HepG2 (cell line): Measurements from ENCODE around the gene EXOC6B. TPM values are rescaled to one million over a fixed set of nuclear protein-coding genes. Genes with fewer than 3 reads are reported as not detected.

Experiments used
- ATAC-seq: fragments of 200-7000 bp; cut with Tn5 transposase; 3 replicates; pipeline ENCODE4 v1.9.1; 2020; ENCODE audit warnings: mild to moderate bottlenecking, moderate library complexity
- BruUV-seq: library from RNA; stranded (reverse); fragments of 400-500 nt; replicated peaks from 2 replicates; lab custom pipeline; 2021; lab: Mats Ljungman, UMichigan
- CTCF ChIA-PET: fragments of 300-600 bp; formaldehyde crosslinking; extraction: SDS; loops from one replicate; lab custom pipeline; 2021; ENCODE audit warnings: low total read pairs, inconsistent platforms, low intra/inter-chr PET ratio; lab: Yijun Ruan, JAX
- POLR2A ChIA-PET: fragments of 350-600 bp; sonication (Branson Sonifier 250); formaldehyde crosslinking; loops from one replicate; lab custom pipeline; 2020; ENCODE audit warnings: antibody characterized with exemption, inconsistent platforms; lab: Yijun Ruan, JAX
- DNase-seq: peaks from one replicate; pipeline ENCODE4 v3.0.0-alpha.2; 2015; ENCODE audit warnings: low spot score
- FAIRE-seq: peaks from 3 replicates; lab custom pipeline; 2011; peaks lifted over from hg19 to GRCh38; lab: Jason Lieb, UNC
- H2AFZ ChIP-seq: one replicate; pipeline ENCODE4 v1.6.1; 2011; ENCODE audit warnings: low read length, inconsistent platforms
- H3K27ac ChIP-seq: fragments of 300-600 bp; 3 replicates; pipeline ENCODE4 v1.8.0; 2011; ENCODE audit warnings: mixed run types, mild to moderate bottlenecking, mixed read lengths, low read length, inconsistent platforms; ENCODE audit not compliant: insufficient read depth; ENCODE audit errors: extremely low read length
- H3K27me3 ChIP-seq, 2 experiments: fragments of 200-600 bp in 1 of 2; 2 replicates in 1 of 2; 3 replicates in 1 of 2; pipeline versions ENCODE4 v1.6.0 to v1.8.0; 2011; ENCODE audit warnings: low read length in 2 of 2, mild to moderate bottlenecking in 2 of 2, moderate library complexity in 2 of 2, inconsistent platforms in 1 of 2; ENCODE audit not compliant: insufficient read depth in 2 of 2, control insufficient read depth in 1 of 2
- H3K36me3 ChIP-seq, 2 experiments: fragments of 200-600 bp in 1 of 2; replicated peaks in 1 of 2; 2 replicates in 1 of 2; 3 replicates in 1 of 2; pipeline versions ENCODE4 v1.5.1 to v1.8.0; 2011; ENCODE audit warnings: low read length in 2 of 2, inconsistent platforms in 1 of 2; ENCODE audit not compliant: insufficient read depth in 2 of 2, control insufficient read depth in 1 of 2
- H3K4me1 ChIP-seq: 2 replicates; pipeline ENCODE4 v1.5.1; 2012; ENCODE audit warnings: low read length, inconsistent platforms; ENCODE audit not compliant: insufficient read depth
- H3K4me2 ChIP-seq: 2 replicates; pipeline ENCODE4 v1.6.0; 2011; ENCODE audit warnings: low read depth, low read length, inconsistent platforms
- H3K4me3 ChIP-seq, 3 experiments: fragments of 200-600 bp in 1 of 3; sonication (generic), shearing (Covaris generic) in 1 of 3; replicated peaks in 1 of 3; 2 replicates each; pipeline ENCODE4 v1.5.1; 2011 to 2016; ENCODE audit warnings: low read length in 3 of 3, inconsistent platforms in 2 of 3, low read depth in 2 of 3, mild to moderate bottlenecking in 2 of 3, control low read depth in 1 of 3, mixed read lengths in 1 of 3; ENCODE audit not compliant: insufficient read depth in 1 of 3
- H3K79me2 ChIP-seq: one replicate; pipeline ENCODE4 v1.6.1; 2011; ENCODE audit warnings: low read length, inconsistent platforms; ENCODE audit not compliant: insufficient read depth
- H3K9ac ChIP-seq: 2 replicates; pipeline ENCODE4 v1.6.0; 2011; ENCODE audit warnings: mild to moderate bottlenecking, low read depth, low read length, inconsistent platforms; ENCODE audit not compliant: insufficient read depth
- H3K9me3 ChIP-seq: 2 replicates; pipeline ENCODE4 v1.5.1; 2012; ENCODE audit warnings: mild to moderate bottlenecking, low read length
- H4K20me1 ChIP-seq: 2 replicates; pipeline ENCODE4 v1.6.0; 2011; ENCODE audit warnings: inconsistent platforms, mild to moderate bottlenecking, low read length, moderate library complexity; ENCODE audit not compliant: insufficient read depth
- MAFG ChIP-seq: sonication (generic); formaldehyde crosslinking; IDR thresholded peaks from 2 replicates; pipeline ENCODE4 v1.5.1; 2020; ENCODE audit warnings: mild to moderate bottlenecking, missing genetic modification reagents
- NBN ChIP-seq: fragments of 450-650 bp; conservative IDR thresholded peaks from 2 replicates; pipeline ENCODE4 v1.6.1; 2017
- ZNF253 ChIP-seq: sonication (generic); formaldehyde crosslinking; IDR thresholded peaks from 2 replicates; pipeline ENCODE4 v1.8.0; 2022; ENCODE audit warnings: mild to moderate bottlenecking, missing genetic modification reagents, borderline replicate concordance
- ZNF451 ChIP-seq: sonication (generic); formaldehyde crosslinking; IDR thresholded peaks from 2 replicates; pipeline ENCODE4 v1.5.0; 2020; ENCODE audit warnings: mild to moderate bottlenecking, missing genetic modification reagents
- ZNF460 ChIP-seq: sonication (generic); formaldehyde crosslinking; IDR thresholded peaks from 2 replicates; pipeline ENCODE4 v1.5.1; 2020; ENCODE audit warnings: missing genetic modification reagents, mild to moderate bottlenecking, borderline replicate concordance
- ZNF670 ChIP-seq: sonication (generic); formaldehyde crosslinking; IDR thresholded peaks from 2 replicates; pipeline ENCODE4 v1.8.0; 2022; ENCODE audit warnings: mild to moderate bottlenecking, missing genetic modification reagents, borderline replicate concordance
- WGBS: methylation state at CpG from one replicate; pipeline ENCODE4 v1.1.6; 2017; ENCODE audit warnings: low lambda C conversion rate; 5-methylcytosine and 5-hydroxymethylcytosine counted together
- in situ Hi-C: cut with HindIII; loops from 2 replicates; pipeline ENCODE4 v1.10.0; 2017; ENCODE audit warnings: low pct_unique_long_range_greater_than_20kb; ENCODE audit not compliant: extremely low pct_ligation_motif_present
- intact Hi-C: fragments of 100-400 bp; cut with micrococcal nuclease; formaldehyde crosslinking; loops from one replicate; pipeline ENCODE4 v1.10.0; 2022; ENCODE audit not compliant: unreplicated experiment
- polyA plus RNA-seq, 8 experiments: library from polyadenylated mRNA; depleted of rRNA in 3 of 8; stranded (reverse) in 7 of 8; unstranded in 1 of 8; fragments of >200 nt; fragmentation: Illumina TruSeq in 4 of 8; extraction: Trizol in 4 of 8; gene quantifications; 2 replicates each; pipeline versions ENCODE4 v1.2.1 to v1.2.3, GENCODE V29; 2011 to 2016; ENCODE audit warnings: low read depth in 4 of 8, missing spikeins in 1 of 8, mixed read lengths in 1 of 8; ENCODE audit not compliant: insufficient read depth in 1 of 8
- total RNA-seq, 5 experiments: library from RNA; depleted of rRNA; stranded (reverse); fragments of >200 nt; fragmentation: Illumina TruSeq; extraction: Trizol; gene quantifications; 2 replicates each; pipeline ENCODE4 v1.2.3, GENCODE V29; 2016; ENCODE audit warnings: low read depth in 1 of 5
- TF ChIP-seq, protein P1 (sequence below): sonication (generic); formaldehyde crosslinking; IDR thresholded peaks from 2 replicates; pipeline ENCODE4 v1.9.0; 2021; ENCODE audit warnings: missing genetic modification reagents, mild to moderate bottlenecking, borderline replicate concordance
- TF ChIP-seq, protein P2 (sequence below): sonication (generic); formaldehyde crosslinking; IDR thresholded peaks from 2 replicates; pipeline ENCODE4 v1.4.0; 2020; ENCODE audit warnings: missing genetic modification reagents
- TF ChIP-seq, protein P3 (sequence below): sonication (generic); formaldehyde crosslinking; IDR thresholded peaks from 2 replicates; pipeline ENCODE4 v1.4.0; 2020; ENCODE audit warnings: mild to moderate bottlenecking, missing genetic modification reagents
- TF ChIP-seq, protein P4 (sequence below): sonication (generic); formaldehyde crosslinking; IDR thresholded peaks from 2 replicates; pipeline ENCODE4 v1.5.1; 2020; ENCODE audit warnings: mild to moderate bottlenecking, missing genetic modification reagents, borderline replicate concordance

EXOC6B gene
- total and polyA plus RNA-seq, 2 of the 13 experiments (the other 11 are each of a cell fraction or from before 2014, with no cell fraction given): 9.1 to 15.9 TPM

DNA sequence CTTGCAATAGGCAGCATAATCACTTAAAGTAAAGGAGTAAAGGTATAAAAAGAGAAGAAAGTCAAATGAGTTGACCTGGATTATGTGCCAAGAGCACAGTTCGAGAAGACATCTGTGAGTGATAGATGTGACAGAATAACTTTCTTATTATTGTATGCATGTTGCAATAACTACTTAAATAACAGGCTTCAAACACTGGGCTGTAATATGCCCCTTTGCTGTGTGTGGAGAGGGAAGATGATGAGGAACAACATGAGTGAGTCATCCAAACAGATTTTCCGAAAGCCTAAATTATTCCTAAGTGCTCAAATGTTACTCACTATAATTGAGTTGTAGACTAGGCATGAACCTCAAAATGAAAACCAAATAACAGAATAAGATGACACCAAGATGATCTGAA is 328.1 kb downstream of the EXOC6B start:
- TF ChIP-seq, protein P1, sequence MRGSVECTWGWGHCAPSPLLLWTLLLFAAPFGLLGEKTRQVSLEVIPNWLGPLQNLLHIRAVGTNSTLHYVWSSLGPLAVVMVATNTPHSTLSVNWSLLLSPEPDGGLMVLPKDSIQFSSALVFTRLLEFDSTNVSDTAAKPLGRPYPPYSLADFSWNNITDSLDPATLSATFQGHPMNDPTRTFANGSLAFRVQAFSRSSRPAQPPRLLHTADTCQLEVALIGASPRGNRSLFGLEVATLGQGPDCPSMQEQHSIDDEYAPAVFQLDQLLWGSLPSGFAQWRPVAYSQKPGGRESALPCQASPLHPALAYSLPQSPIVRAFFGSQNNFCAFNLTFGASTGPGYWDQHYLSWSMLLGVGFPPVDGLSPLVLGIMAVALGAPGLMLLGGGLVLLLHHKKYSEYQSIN (CRISPR knock-in tag): no peak
- TF ChIP-seq ZNF670 (CRISPR knock-in tag): no peak
- no peak for TF ChIP-seq ZNF460 (CRISPR knock-in tag)
- no peak for TF ChIP-seq MAFG (CRISPR knock-in tag)
- TF ChIP-seq, protein P2, sequence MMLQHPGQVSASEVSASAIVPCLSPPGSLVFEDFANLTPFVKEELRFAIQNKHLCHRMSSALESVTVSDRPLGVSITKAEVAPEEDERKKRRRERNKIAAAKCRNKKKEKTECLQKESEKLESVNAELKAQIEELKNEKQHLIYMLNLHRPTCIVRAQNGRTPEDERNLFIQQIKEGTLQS (CRISPR knock-in tag): no peak
- TF ChIP-seq NBN: no peak
- no peak for TF ChIP-seq ZNF253 (CRISPR knock-in tag)
- TF ChIP-seq, protein P3, sequence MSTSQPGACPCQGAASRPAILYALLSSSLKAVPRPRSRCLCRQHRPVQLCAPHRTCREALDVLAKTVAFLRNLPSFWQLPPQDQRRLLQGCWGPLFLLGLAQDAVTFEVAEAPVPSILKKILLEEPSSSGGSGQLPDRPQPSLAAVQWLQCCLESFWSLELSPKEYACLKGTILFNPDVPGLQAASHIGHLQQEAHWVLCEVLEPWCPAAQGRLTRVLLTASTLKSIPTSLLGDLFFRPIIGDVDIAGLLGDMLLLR (CRISPR knock-in tag): no peak
- TF ChIP-seq ZNF451: no peak
- TF ChIP-seq, protein P4, sequence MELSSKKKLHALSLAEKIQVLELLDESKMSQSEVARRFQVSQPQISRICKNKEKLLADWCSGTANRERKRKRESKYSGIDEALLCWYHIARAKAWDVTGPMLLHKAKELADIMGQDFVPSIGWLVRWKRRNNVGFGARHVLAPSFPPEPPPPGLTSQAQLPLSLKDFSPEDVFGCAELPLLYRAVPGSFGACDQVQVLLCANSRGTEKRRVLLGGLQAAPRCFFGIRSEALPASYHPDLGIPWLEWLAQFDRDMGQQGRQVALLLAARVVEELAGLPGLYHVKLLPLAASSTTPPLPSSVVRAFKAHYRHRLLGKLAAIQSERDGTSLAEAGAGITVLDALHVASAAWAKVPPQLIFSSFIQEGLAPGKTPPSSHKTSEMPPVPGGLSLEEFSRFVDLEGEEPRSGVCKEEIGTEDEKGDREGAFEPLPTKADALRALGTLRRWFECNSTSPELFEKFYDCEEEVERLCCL (CRISPR knock-in tag): no peak
- in situ Hi-C loops (no loop called here), intact Hi-C loops (no loop called here)
- CTCF ChIA-PET: no interaction called here
- Histone ChIP-seq H3K4me2 (no peak overlapping the region), H3K4me1 (no peaks in the 10 kb centered on the region), H3K9me3 (no peaks in the 10 kb centered on the region), H3K36me3 (peaks cover 0 to 3% of the 10 kb centered on the region in 2 experiments; a peak in 3 of 5 replicates), H3K27me3 (no peaks in the 10 kb centered on the region; a peak in 1 of 5 replicates), H3K4me3 (no peak overlapping the region), H3K27ac (no peak overlapping the region), H4K20me1 (no peaks in the 10 kb centered on the region), H3K9ac (no peak overlapping the region), H2AFZ (no peak overlapping the region), H3K79me2 (no peaks in the 10 kb centered on the region)
- BruUV-seq: no TSS peak
- DNase-seq: no peak
- WGBS: 91% methylated on average over 2 of the region's 2 CpGs
- POLR2A ChIA-PET: no interaction called here
- ATAC-seq: no peak
- FAIRE-seq: no peak
